Memory B cell (primary cell): ENCODE results near the gene DNAJB7.
"Not testable (repeated sequence)": the region's sequence is repeated elsewhere in the genome, so short reads cannot be mapped to it uniquely, and the experiment has no call there.

ENCODE experiments used
- ATAC-seq: fragments of 150-1000 bp; cut with Tn5 transposase; 2 replicates; pipeline ENCODE4 v1.10.0; 2021; ENCODE audit warnings: low read depth, mild to moderate bottlenecking, moderate library complexity
- DNase-seq, 2 donors: peaks; one replicate each; pipeline ENCODE4 v3.0.0; 2022; ENCODE audit warnings: low spot score in 2 of 2
- H3K27ac Mint-ChIP-seq: one replicate; pipeline ENCODE4 v1.8.0; 2022; ENCODE audit warnings: mild to moderate bottlenecking, moderate library complexity, mixed read lengths
- H3K27me3 Mint-ChIP-seq: one replicate; pipeline ENCODE4 v1.8.0; 2022; ENCODE audit warnings: mixed read lengths
- H3K36me3 Mint-ChIP-seq: one replicate; pipeline ENCODE4 v1.8.0; 2022; ENCODE audit warnings: mild to moderate bottlenecking, mixed read lengths
- H3K4me1 Mint-ChIP-seq: one replicate; pipeline ENCODE4 v1.8.0; 2022; ENCODE audit warnings: mixed read lengths
- H3K4me3 Mint-ChIP-seq: one replicate; pipeline ENCODE4 v1.8.0; 2022; ENCODE audit warnings: mild to moderate bottlenecking, moderate library complexity, mixed read lengths
- H3K9me3 Mint-ChIP-seq: one replicate; pipeline ENCODE4 v1.8.0; 2022; ENCODE audit warnings: mixed read lengths

DNAJB7 gene

GRCh38 chr22:40862013-40862412, at the start of gene DNAJB7:
DNAJB7 (minus strand) TSS chr22:40862113; CDS start chr22:40861994, 119 bp downstream.
- DNase-seq (no peak), ATAC-seq (no peak)
- Mint-ChIP-seq H3K9me3 (no peaks in the 10 kb centered on the region), H3K4me3 (no peak within 1 kb of the TSS), H3K36me3 (peaks cover 9% of the 10 kb centered on the region), H3K27me3 (no peaks in the 10 kb centered on the region), H3K27ac (peak within 1 kb of the TSS; percentile 37), H3K4me1 (peaks cover 11% of the 10 kb centered on the region)

DNA sequence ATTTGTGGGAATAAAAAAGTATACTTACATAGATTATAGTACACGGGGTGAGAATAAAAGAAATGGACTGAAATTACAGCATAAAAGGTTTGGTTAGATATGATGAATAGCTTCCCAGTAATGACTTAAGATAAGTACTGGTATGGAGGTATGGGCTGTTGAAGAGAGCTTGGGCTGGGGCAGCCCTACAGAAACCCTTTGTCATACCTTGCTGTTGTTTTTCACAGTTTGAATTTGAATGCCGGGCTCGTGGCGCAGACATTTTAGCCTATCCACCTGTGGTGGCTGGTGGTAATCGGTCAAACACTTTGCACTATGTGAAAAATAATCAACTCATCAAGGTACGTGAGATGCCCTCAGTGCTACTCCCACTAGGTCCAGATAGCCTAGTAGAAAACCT, 47.0 kb upstream of the DNAJB7 start:
- Mint-ChIP-seq H3K9me3 (no peaks in the 10 kb centered on the region), H3K27me3 (no peaks in the 10 kb centered on the region), H3K27ac (no peak overlapping the region), H3K36me3 (peaks cover 13% of the 10 kb centered on the region), H3K4me1 (no peaks in the 10 kb centered on the region), H3K4me3 (no peak overlapping the region)
- ATAC-seq, result no peak
- no peak for DNase-seq

DNA sequence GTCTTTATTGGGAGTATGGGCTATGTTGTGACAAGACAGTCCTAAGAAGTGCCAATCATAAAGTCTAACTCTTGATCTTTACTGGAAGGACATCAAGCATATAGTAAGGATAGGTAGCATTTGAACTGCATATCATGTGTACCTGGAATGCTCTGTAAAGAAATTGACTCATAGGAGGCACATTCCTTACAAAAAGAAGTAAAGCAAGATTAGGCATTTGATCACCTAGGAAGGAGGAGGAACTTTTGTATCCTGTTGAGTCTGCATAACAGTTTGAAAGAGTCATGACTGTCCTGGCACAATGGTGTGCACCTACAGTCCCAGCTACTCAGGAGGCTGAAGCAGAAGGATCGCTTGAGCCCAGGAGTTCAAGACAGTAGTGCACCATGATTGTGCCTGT, 42.2 kb upstream of the DNAJB7 start:
- H3K4me1 Mint-ChIP-seq, result peaks cover 2% of the 10 kb centered on the region
- H3K9me3 Mint-ChIP-seq, result no peaks in the 10 kb centered on the region
- no peak overlapping the region for H3K27ac Mint-ChIP-seq
- peaks cover 9% of the 10 kb centered on the region for H3K36me3 Mint-ChIP-seq
- H3K4me3 Mint-ChIP-seq, result no peak overlapping the region
- DNase-seq (no peak), ATAC-seq (no peak)
- H3K27me3 Mint-ChIP-seq, result no peaks in the 10 kb centered on the region

GRCh38 chr22:40898850-40899357, 37.0 kb upstream of the DNAJB7 start:
- ATAC-seq, result peak; percentile 75

GRCh38 chr22:40894417-40894816, 32.5 kb upstream of the DNAJB7 start:
- Mint-ChIP-seq H3K27me3 (no peaks in the 10 kb centered on the region), H3K4me3 (no peak overlapping the region), H3K27ac (no peak overlapping the region), H3K9me3 (no peaks in the 10 kb centered on the region), H3K36me3 (peaks cover 5% of the 10 kb centered on the region), H3K4me1 (peaks cover 5% of the 10 kb centered on the region)
- DNase-seq (no peak), ATAC-seq (no peak)

More at GRCh38 chr22:40898850-40899357, 37.0 kb upstream of the DNAJB7 start:
- DNase-seq, result peak in 1 of 2 donors; percentile 28
- peaks cover 5% of the 10 kb centered on the region for H3K4me1 Mint-ChIP-seq
- no peak overlapping the region for H3K27ac Mint-ChIP-seq
- H3K4me3 Mint-ChIP-seq, result no peak overlapping the region
- no peaks in the 10 kb centered on the region for H3K27me3 Mint-ChIP-seq
- H3K36me3 Mint-ChIP-seq, result peaks cover 8% of the 10 kb centered on the region
- no peaks in the 10 kb centered on the region for H3K9me3 Mint-ChIP-seq

DNA sequence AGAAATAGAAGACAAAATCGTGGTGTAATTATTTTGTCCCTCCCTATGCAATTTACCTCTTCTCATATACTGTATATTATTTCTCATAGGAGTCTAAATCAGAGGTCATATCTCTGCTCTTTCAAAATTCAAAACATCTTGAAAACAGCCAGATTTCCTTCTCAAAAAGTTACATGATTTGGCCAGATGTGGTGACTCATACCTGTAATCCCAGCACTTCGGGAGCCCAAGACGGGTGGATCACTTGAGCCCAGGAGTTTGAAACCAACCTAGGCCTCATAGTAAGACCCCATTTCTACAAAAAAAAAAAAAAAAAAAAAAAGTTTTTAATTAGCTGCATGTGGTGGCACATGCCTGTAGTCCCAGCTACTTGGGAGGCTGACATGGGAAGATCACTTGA, 29.0 kb upstream of the DNAJB7 start:
- no peak for DNase-seq
- Mint-ChIP-seq H3K4me1 (no peaks in the 10 kb centered on the region), H3K9me3 (no peaks in the 10 kb centered on the region), H3K4me3 (no peak overlapping the region), H3K27ac (no peak overlapping the region), H3K36me3 (peaks cover 17% of the 10 kb centered on the region), H3K27me3 (no peaks in the 10 kb centered on the region)
- ATAC-seq, result no peak

DNA sequence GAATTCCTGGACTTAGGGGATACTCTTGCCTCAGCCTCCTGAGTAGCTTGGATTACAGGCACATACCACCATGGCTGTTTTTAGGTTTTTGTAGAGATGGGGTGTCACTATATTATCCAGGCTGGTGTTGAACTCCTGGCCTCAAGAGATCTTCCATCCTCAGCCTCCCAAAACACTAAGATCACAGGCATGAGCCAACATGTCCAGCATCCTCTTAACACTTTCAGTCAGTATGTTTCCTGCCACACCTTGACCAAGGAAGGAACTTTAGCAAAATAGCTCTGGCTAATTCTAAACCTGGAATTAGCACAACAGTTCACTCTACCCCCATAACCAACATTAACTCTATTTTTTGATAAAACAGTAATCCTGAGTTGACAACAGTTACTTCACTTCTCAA, 27.2 kb upstream of the DNAJB7 start:
- H3K27me3 Mint-ChIP-seq, result no peaks in the 10 kb centered on the region
- H3K9me3 Mint-ChIP-seq, result no peaks in the 10 kb centered on the region
- no peak for DNase-seq
- no peak overlapping the region for H3K4me3 Mint-ChIP-seq
- H3K27ac Mint-ChIP-seq, result no peak overlapping the region
- no peak for ATAC-seq
- H3K4me1 Mint-ChIP-seq, result no peaks in the 10 kb centered on the region
- H3K36me3 Mint-ChIP-seq, result peaks cover 13% of the 10 kb centered on the region

- peaks cover 5% of the 10 kb centered on the region for H3K36me3 Mint-ChIP-seq
- no peak overlapping the region for H3K4me3 Mint-ChIP-seq
- no peaks in the 10 kb centered on the region for H3K27me3 Mint-ChIP-seq
- no peak for ATAC-seq
- H3K27ac Mint-ChIP-seq, result no peak overlapping the region
- H3K9me3 Mint-ChIP-seq, result no peaks in the 10 kb centered on the region
- no peak for DNase-seq
- H3K4me1 Mint-ChIP-seq, result peaks cover 2% of the 10 kb centered on the region
Measured at GRCh38 chr22:40878922-40879321, 17.0 kb upstream of the DNAJB7 start.

GRCh38 chr22:40877488-40877887, 15.6 kb upstream of the DNAJB7 start:
- no peak for DNase-seq
- Mint-ChIP-seq H3K4me3 (no peak overlapping the region), H3K27ac (no peak overlapping the region), H3K9me3 (no peaks in the 10 kb centered on the region), H3K36me3 (peaks cover 5% of the 10 kb centered on the region), H3K4me1 (peaks cover 2% of the 10 kb centered on the region), H3K27me3 (no peaks in the 10 kb centered on the region)
- no peak for ATAC-seq

- no peaks in the 10 kb centered on the region for H3K27me3 Mint-ChIP-seq
- H3K4me3 Mint-ChIP-seq, result no peak overlapping the region
- H3K4me1 Mint-ChIP-seq, result peaks cover 2% of the 10 kb centered on the region
- no peak for ATAC-seq
- DNase-seq, result no peak
- no peaks in the 10 kb centered on the region for H3K9me3 Mint-ChIP-seq
- H3K36me3 Mint-ChIP-seq, result peaks cover 5% of the 10 kb centered on the region
- H3K27ac Mint-ChIP-seq, result no peak overlapping the region
Measured at GRCh38 chr22:40876907-40877306, 15.0 kb upstream of the DNAJB7 start.

DNA sequence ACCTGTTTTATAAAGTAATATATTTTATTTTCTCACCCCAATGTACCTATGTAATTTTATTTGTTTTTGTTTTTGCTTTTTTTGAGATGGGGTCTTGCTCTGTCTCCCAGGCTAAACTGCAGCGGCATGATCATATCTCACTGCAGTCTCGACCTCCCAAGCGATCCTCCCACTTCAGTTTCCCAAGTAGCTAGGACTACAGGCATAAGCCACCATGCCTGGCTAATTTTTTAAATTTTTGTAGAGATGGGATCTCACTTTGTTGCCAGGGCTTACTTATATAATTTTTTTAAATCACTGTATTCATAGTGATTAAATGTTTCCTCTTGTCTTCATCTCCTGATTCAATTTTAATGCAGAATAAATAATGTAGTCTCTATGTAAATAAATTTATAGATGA, 13.2 kb upstream of the DNAJB7 start:
- ATAC-seq (no peak), DNase-seq (no peak)
- Mint-ChIP-seq H3K4me3 (no peak overlapping the region), H3K27me3 (no peaks in the 10 kb centered on the region), H3K27ac (no peak overlapping the region), H3K4me1 (no peaks in the 10 kb centered on the region), H3K9me3 (no peaks in the 10 kb centered on the region), H3K36me3 (peaks cover 4% of the 10 kb centered on the region)

DNA sequence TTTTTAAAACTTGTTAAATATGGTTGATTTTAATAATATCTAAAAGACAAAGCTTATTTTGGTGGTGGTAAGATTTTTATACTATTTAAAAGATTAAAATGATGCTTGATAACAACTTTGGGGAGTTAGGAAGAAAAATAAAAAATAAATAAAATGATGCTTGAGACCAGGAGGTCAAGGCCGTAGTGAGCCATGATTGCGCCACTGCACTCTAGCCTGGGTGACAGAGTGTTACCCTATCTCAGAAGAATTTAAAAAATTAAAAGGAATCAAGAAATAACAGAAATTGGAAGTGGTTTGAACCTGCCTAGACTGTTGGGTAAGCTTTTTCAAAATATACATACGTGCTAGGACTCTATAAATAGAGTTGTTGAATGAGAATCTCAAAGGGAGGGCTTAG, 12.1 kb upstream of the DNAJB7 start:
- no peaks in the 10 kb centered on the region for H3K27me3 Mint-ChIP-seq
- ATAC-seq (no peak), DNase-seq (no peak)
- H3K27ac Mint-ChIP-seq, result no peak overlapping the region
- no peaks in the 10 kb centered on the region for H3K4me1 Mint-ChIP-seq
- H3K4me3 Mint-ChIP-seq, result no peak overlapping the region
- H3K36me3 Mint-ChIP-seq, result peaks cover 4% of the 10 kb centered on the region
- no peaks in the 10 kb centered on the region for H3K9me3 Mint-ChIP-seq

GRCh38 chr22:40868379-40868778, 6.5 kb upstream of the DNAJB7 start:
- not testable (repeated sequence) for H3K27me3 Mint-ChIP-seq, H3K27ac Mint-ChIP-seq, DNase-seq, H3K9me3 Mint-ChIP-seq, ATAC-seq, H3K4me3 Mint-ChIP-seq, H3K36me3 Mint-ChIP-seq, H3K4me1 Mint-ChIP-seq

- Mint-ChIP-seq H3K27ac (no peak overlapping the region), H3K4me1 (peaks cover 8% of the 10 kb centered on the region), H3K27me3 (no peaks in the 10 kb centered on the region), H3K36me3 (peaks cover 7% of the 10 kb centered on the region), H3K9me3 (no peaks in the 10 kb centered on the region), H3K4me3 (no peak overlapping the region)
- ATAC-seq (no peak), DNase-seq (no peak)
Measured at GRCh38 chr22:40867109-40867508, 5.2 kb upstream of the DNAJB7 start.

GRCh38 chr22:40862537-40862936, 624 bp upstream of the DNAJB7 start:
- Mint-ChIP-seq H3K27ac (peak overlapping the region; percentile 37), H3K36me3 (peaks cover 9% of the 10 kb centered on the region), H3K27me3 (no peaks in the 10 kb centered on the region), H3K4me1 (peaks cover 9% of the 10 kb centered on the region), H3K4me3 (no peak overlapping the region), H3K9me3 (no peaks in the 10 kb centered on the region)
- no peak for DNase-seq
- ATAC-seq, result no peak
